HepG2 (cell line): ENCODE data around the gene MDM4. TPM values are rescaled to one million over a fixed set of nuclear protein-coding genes. Genes with fewer than 3 reads are reported as not detected.

Experiments used
- ATAC-seq: fragments of 200-7000 bp; cut with Tn5 transposase; 3 replicates; pipeline ENCODE4 v1.9.1; 2020; ENCODE audit warnings: mild to moderate bottlenecking, moderate library complexity
- BruUV-seq: library from RNA; stranded (reverse); fragments of 400-500 nt; replicated peaks from 2 replicates; lab custom pipeline; 2021; lab: Mats Ljungman, UMichigan
- CTCF ChIA-PET: fragments of 300-600 bp; formaldehyde crosslinking; extraction: SDS; loops from one replicate; lab custom pipeline; 2021; ENCODE audit warnings: low total read pairs, inconsistent platforms, low intra/inter-chr PET ratio; lab: Yijun Ruan, JAX
- POLR2A ChIA-PET: fragments of 350-600 bp; sonication (Branson Sonifier 250); formaldehyde crosslinking; loops from one replicate; lab custom pipeline; 2020; ENCODE audit warnings: antibody characterized with exemption, inconsistent platforms; lab: Yijun Ruan, JAX
- DNase-seq: peaks from one replicate; pipeline ENCODE4 v3.0.0-alpha.2; 2015; ENCODE audit warnings: low spot score
- FAIRE-seq: peaks from 3 replicates; lab custom pipeline; 2011; peaks lifted over from hg19 to GRCh38; lab: Jason Lieb, UNC
- H2AFZ ChIP-seq: one replicate; pipeline ENCODE4 v1.6.1; 2011; ENCODE audit warnings: low read length, inconsistent platforms
- H3K27ac ChIP-seq: fragments of 300-600 bp; 3 replicates; pipeline ENCODE4 v1.8.0; 2011; ENCODE audit warnings: mixed run types, mild to moderate bottlenecking, mixed read lengths, low read length, inconsistent platforms; ENCODE audit not compliant: insufficient read depth; ENCODE audit errors: extremely low read length
- H3K27me3 ChIP-seq, 2 experiments: fragments of 200-600 bp in 1 of 2; 2 replicates in 1 of 2; 3 replicates in 1 of 2; pipeline versions ENCODE4 v1.6.0 to v1.8.0; 2011; ENCODE audit warnings: low read length in 2 of 2, mild to moderate bottlenecking in 2 of 2, moderate library complexity in 2 of 2, inconsistent platforms in 1 of 2; ENCODE audit not compliant: insufficient read depth in 2 of 2, control insufficient read depth in 1 of 2
- H3K36me3 ChIP-seq, 2 experiments: fragments of 200-600 bp in 1 of 2; replicated peaks in 1 of 2; 2 replicates in 1 of 2; 3 replicates in 1 of 2; pipeline versions ENCODE4 v1.5.1 to v1.8.0; 2011; ENCODE audit warnings: low read length in 2 of 2, inconsistent platforms in 1 of 2; ENCODE audit not compliant: insufficient read depth in 2 of 2, control insufficient read depth in 1 of 2
- H3K4me1 ChIP-seq: 2 replicates; pipeline ENCODE4 v1.5.1; 2012; ENCODE audit warnings: low read length, inconsistent platforms; ENCODE audit not compliant: insufficient read depth
- H3K4me2 ChIP-seq: 2 replicates; pipeline ENCODE4 v1.6.0; 2011; ENCODE audit warnings: low read depth, low read length, inconsistent platforms
- H3K4me3 ChIP-seq, 3 experiments: fragments of 200-600 bp in 1 of 3; sonication (generic), shearing (Covaris generic) in 1 of 3; replicated peaks in 1 of 3; 2 replicates each; pipeline ENCODE4 v1.5.1; 2011 to 2016; ENCODE audit warnings: low read length in 3 of 3, inconsistent platforms in 2 of 3, low read depth in 2 of 3, mild to moderate bottlenecking in 2 of 3, control low read depth in 1 of 3, mixed read lengths in 1 of 3; ENCODE audit not compliant: insufficient read depth in 1 of 3
- H3K79me2 ChIP-seq: one replicate; pipeline ENCODE4 v1.6.1; 2011; ENCODE audit warnings: low read length, inconsistent platforms; ENCODE audit not compliant: insufficient read depth
- H3K9ac ChIP-seq: 2 replicates; pipeline ENCODE4 v1.6.0; 2011; ENCODE audit warnings: mild to moderate bottlenecking, low read depth, low read length, inconsistent platforms; ENCODE audit not compliant: insufficient read depth
- H3K9me3 ChIP-seq: 2 replicates; pipeline ENCODE4 v1.5.1; 2012; ENCODE audit warnings: mild to moderate bottlenecking, low read length
- H4K20me1 ChIP-seq: 2 replicates; pipeline ENCODE4 v1.6.0; 2011; ENCODE audit warnings: inconsistent platforms, mild to moderate bottlenecking, low read length, moderate library complexity; ENCODE audit not compliant: insufficient read depth
- DZIP1 ChIP-seq: sonication (generic); formaldehyde crosslinking; IDR thresholded peaks from 2 replicates; pipeline ENCODE4 v1.5.0; 2020; ENCODE audit warnings: mild to moderate bottlenecking, missing genetic modification reagents
- HBP1 ChIP-seq: IDR thresholded peaks from 2 replicates; pipeline ENCODE4 v1.6.1; 2016; ENCODE audit warnings: low read depth, control low read depth
- HNRNPLL ChIP-seq: fragments of 200-400 bp; formaldehyde crosslinking; IDR thresholded peaks from 2 replicates; pipeline ENCODE4 v1.6.1; 2017; ENCODE audit warnings: mild to moderate bottlenecking, low read depth, low read length; ENCODE audit not compliant: poor library complexity, severe bottlenecking
- MED8 ChIP-seq: sonication (generic); formaldehyde crosslinking; IDR thresholded peaks from 2 replicates; pipeline ENCODE4 v1.8.1; 2023; ENCODE audit warnings: mild to moderate bottlenecking, missing genetic modification reagents; ENCODE audit not compliant: insufficient replicate concordance
- ONECUT2 ChIP-seq: sonication (generic); formaldehyde crosslinking; IDR thresholded peaks from 2 replicates; pipeline ENCODE4 v1.4.0; 2020; ENCODE audit warnings: missing genetic modification reagents
- POGK ChIP-seq: sonication (generic); formaldehyde crosslinking; conservative IDR thresholded peaks from 2 replicates; pipeline ENCODE4 v1.8.0; 2022; ENCODE audit warnings: mild to moderate bottlenecking, moderate library complexity, missing genetic modification reagents
- PRPF4 ChIP-seq: fragments of 200-400 bp; formaldehyde crosslinking; IDR thresholded peaks from 2 replicates; pipeline ENCODE4 v1.6.1; 2016; ENCODE audit warnings: low read length, low read depth; ENCODE audit not compliant: poor library complexity, severe bottlenecking
- RFX3 ChIP-seq: IDR thresholded peaks from 2 replicates; pipeline ENCODE4 v1.6.1; 2016; ENCODE audit warnings: missing biosample characterization, missing genetic modification reagents
- SAP130 ChIP-seq: IDR thresholded peaks from 2 replicates; pipeline ENCODE4 v1.6.1; 2016; ENCODE audit warnings: low read depth
- SMAD9 ChIP-seq: sonication (generic); formaldehyde crosslinking; IDR thresholded peaks from 2 replicates; pipeline ENCODE4 v1.5.1; 2020; ENCODE audit warnings: mild to moderate bottlenecking, missing genetic modification reagents
- SMYD3 ChIP-seq: sonication (generic); formaldehyde crosslinking; IDR thresholded peaks from 2 replicates; pipeline ENCODE4 v1.8.1; 2023; ENCODE audit warnings: mild to moderate bottlenecking, missing genetic modification reagents
- TAF1 ChIP-seq: sonication (generic); formaldehyde crosslinking; IDR thresholded peaks from 2 replicates; pipeline ENCODE4 v1.4.0; 2020; ENCODE audit warnings: missing genetic modification reagents
- THAP11 ChIP-seq: IDR thresholded peaks from 2 replicates; pipeline ENCODE4 v1.6.1; 2016; ENCODE audit warnings: missing biosample characterization, missing genetic modification reagents
- ZC3H13 ChIP-seq: sonication (generic); formaldehyde crosslinking; IDR thresholded peaks from 2 replicates; pipeline ENCODE4 v1.8.1; 2023; ENCODE audit warnings: mild to moderate bottlenecking, missing genetic modification reagents, moderate library complexity
- ZNF235 ChIP-seq: sonication (generic); formaldehyde crosslinking; IDR thresholded peaks from 2 replicates; pipeline ENCODE4 v1.8.1; 2023; ENCODE audit warnings: mild to moderate bottlenecking, missing genetic modification reagents, borderline replicate concordance
- ZNF331 ChIP-seq: sonication (generic); formaldehyde crosslinking; IDR thresholded peaks from 2 replicates; pipeline ENCODE4 v1.4.0; 2020; ENCODE audit warnings: missing genetic modification reagents
- ZNF704 ChIP-seq: sonication (generic); formaldehyde crosslinking; IDR thresholded peaks from 2 replicates; pipeline ENCODE4 v1.8.1; 2023; ENCODE audit warnings: mild to moderate bottlenecking, inconsistent platforms, moderate library complexity, missing genetic modification reagents, borderline replicate concordance
- ZNF839 ChIP-seq: sonication (generic); formaldehyde crosslinking; IDR thresholded peaks from 2 replicates; pipeline ENCODE4 v1.4.0; 2020; ENCODE audit warnings: missing genetic modification reagents, mild to moderate bottlenecking, borderline replicate concordance
- in situ Hi-C: cut with HindIII; loops from 2 replicates; pipeline ENCODE4 v1.10.0; 2017; ENCODE audit warnings: low pct_unique_long_range_greater_than_20kb; ENCODE audit not compliant: extremely low pct_ligation_motif_present
- intact Hi-C: fragments of 100-400 bp; cut with micrococcal nuclease; formaldehyde crosslinking; loops from one replicate; pipeline ENCODE4 v1.10.0; 2022; ENCODE audit not compliant: unreplicated experiment
- polyA plus RNA-seq, 8 experiments: library from polyadenylated mRNA; depleted of rRNA in 3 of 8; stranded (reverse) in 7 of 8; unstranded in 1 of 8; fragments of >200 nt; fragmentation: Illumina TruSeq in 4 of 8; extraction: Trizol in 4 of 8; gene quantifications; 2 replicates each; pipeline versions ENCODE4 v1.2.1 to v1.2.3, GENCODE V29; 2011 to 2016; ENCODE audit warnings: low read depth in 4 of 8, missing spikeins in 1 of 8, mixed read lengths in 1 of 8; ENCODE audit not compliant: insufficient read depth in 1 of 8
- total RNA-seq, 5 experiments: library from RNA; depleted of rRNA; stranded (reverse); fragments of >200 nt; fragmentation: Illumina TruSeq; extraction: Trizol; gene quantifications; 2 replicates each; pipeline ENCODE4 v1.2.3, GENCODE V29; 2016; ENCODE audit warnings: low read depth in 1 of 5

MDM4 gene
- total and polyA plus RNA-seq, 2 of the 13 experiments (the other 11 are each of a cell fraction or from before 2014, with no cell fraction given) = 14.9 to 19.0 TPM

GRCh38 chr1:204532832-204533231, 16.6 kb downstream of the MDM4 start:
- ATAC-seq = no peak
- intact Hi-C loops = no loop called here
- Histone ChIP-seq H3K9ac (no peak overlapping the region), H3K27me3 (no peaks in the 10 kb centered on the region; a peak in 1 of 5 replicates), H3K4me3 (no peak overlapping the region), H3K79me2 (no peaks in the 10 kb centered on the region), H3K4me1 (no peaks in the 10 kb centered on the region), H3K36me3 (peaks cover 25 to 81% of the 10 kb centered on the region in 2 experiments), H3K9me3 (no peaks in the 10 kb centered on the region), H2AFZ (no peak overlapping the region), H3K27ac (no peak overlapping the region), H4K20me1 (no peaks in the 10 kb centered on the region), H3K4me2 (no peak overlapping the region)
- no peak for DNase-seq
- CTCF ChIA-PET = no interaction called here
- POLR2A ChIA-PET = no interaction called here
- BruUV-seq = TSS peak; percentile 14
- no peak for FAIRE-seq
- in situ Hi-C loops = no loop called here
- TF ChIP-seq ZC3H13 (CRISPR knock-in tag) = no peak
- no peak for TF ChIP-seq HNRNPLL
- TF ChIP-seq ZNF331 (CRISPR knock-in tag) = no peak
- no peak for TF ChIP-seq SMAD9 (CRISPR knock-in tag)
- no peak for TF ChIP-seq POGK (CRISPR knock-in tag)
- no peak for TF ChIP-seq ZNF235 (CRISPR knock-in tag)
- no peak for TF ChIP-seq PRPF4
- no peak for TF ChIP-seq DZIP1
- TF ChIP-seq ZNF704 (CRISPR knock-in tag) = no peak
- TF ChIP-seq THAP11 (CRISPR knock-in tag) = no peak
- TF ChIP-seq TAF1 (CRISPR knock-in tag) = no peak
- TF ChIP-seq HBP1 = no peak
- TF ChIP-seq MED8 (CRISPR knock-in tag) = no peak
- TF ChIP-seq ZNF839 (CRISPR knock-in tag) = no peak
- TF ChIP-seq SAP130 (CRISPR knock-in tag) = no peak
- TF ChIP-seq RFX3 (CRISPR knock-in tag) = no peak
- no peak for TF ChIP-seq ONECUT2 (CRISPR knock-in tag)
- TF ChIP-seq SMYD3 (CRISPR knock-in tag) = no peak
